ENCODE data around the gene VWF.

Gene VWF

DNA sequence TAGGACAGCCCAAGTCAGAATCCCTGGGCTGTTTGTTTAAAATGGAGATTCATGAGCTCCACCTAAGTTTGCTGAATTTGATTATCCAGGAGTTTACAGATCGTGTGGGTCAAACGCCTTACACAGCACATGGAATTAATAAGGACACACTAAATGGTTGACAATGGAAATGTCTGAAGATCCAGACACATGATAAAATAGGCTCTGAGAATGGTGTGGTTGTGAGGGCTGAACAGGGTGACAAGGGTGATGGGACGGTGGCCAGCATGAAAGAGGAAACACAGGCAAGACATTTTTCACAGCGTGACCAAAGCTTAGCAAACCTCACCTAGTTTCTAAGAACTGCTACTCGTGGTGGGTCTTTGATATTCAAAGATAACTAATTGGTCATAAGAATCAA, 12.5 kb downstream of the VWF start:
- Histone ChIP-seq H3K4me1 (ENCODE audit: low read length) (no peaks in the 10 kb centered on the region), H4K20me1 (ENCODE audit: insufficient read depth, low read length) (no peaks in the 10 kb centered on the region), H3K9me2 (replicated peaks; ENCODE audit: insufficient read depth, low read length) (no peaks in the 10 kb centered on the region), H3K36me3 (replicated peaks; ENCODE audit: insufficient read depth, low read length) (no peaks in the 10 kb centered on the region), H3F3A (ENCODE audit: insufficient read depth, low read length) (no peaks in the 10 kb centered on the region), H3K79me2 (ENCODE audit: low read length) (no peaks in the 10 kb centered on the region), H3K4me3 (ENCODE audit: low read length) (no peak overlapping the region), H3K27ac (ENCODE audit: low read length) (no peak overlapping the region), H2AFZ (ENCODE audit: low read length) (no peak overlapping the region), H3K4me2 (ENCODE audit: low read depth, low read length) (no peak overlapping the region), H3K27me3 (replicated peaks; ENCODE audit: insufficient read depth, low read length) (peaks cover 4% of the 10 kb centered on the region; the same call in 1 of the 2 replicates), H3K9me3 (replicated peaks; ENCODE audit: insufficient read depth, low read length) (no peaks in the 10 kb centered on the region), H3K9ac (ENCODE audit: low read length) (no peak overlapping the region)
- DNase-seq = no peak
- TF ChIP-seq, protein P1, sequence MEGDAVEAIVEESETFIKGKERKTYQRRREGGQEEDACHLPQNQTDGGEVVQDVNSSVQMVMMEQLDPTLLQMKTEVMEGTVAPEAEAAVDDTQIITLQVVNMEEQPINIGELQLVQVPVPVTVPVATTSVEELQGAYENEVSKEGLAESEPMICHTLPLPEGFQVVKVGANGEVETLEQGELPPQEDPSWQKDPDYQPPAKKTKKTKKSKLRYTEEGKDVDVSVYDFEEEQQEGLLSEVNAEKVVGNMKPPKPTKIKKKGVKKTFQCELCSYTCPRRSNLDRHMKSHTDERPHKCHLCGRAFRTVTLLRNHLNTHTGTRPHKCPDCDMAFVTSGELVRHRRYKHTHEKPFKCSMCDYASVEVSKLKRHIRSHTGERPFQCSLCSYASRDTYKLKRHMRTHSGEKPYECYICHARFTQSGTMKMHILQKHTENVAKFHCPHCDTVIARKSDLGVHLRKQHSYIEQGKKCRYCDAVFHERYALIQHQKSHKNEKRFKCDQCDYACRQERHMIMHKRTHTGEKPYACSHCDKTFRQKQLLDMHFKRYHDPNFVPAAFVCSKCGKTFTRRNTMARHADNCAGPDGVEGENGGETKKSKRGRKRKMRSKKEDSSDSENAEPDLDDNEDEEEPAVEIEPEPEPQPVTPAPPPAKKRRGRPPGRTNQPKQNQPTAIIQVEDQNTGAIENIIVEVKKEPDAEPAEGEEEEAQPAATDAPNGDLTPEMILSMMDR (IDR thresholded peaks at IDR 0.05; ENCODE audit: low read length) = no peak

DNA sequence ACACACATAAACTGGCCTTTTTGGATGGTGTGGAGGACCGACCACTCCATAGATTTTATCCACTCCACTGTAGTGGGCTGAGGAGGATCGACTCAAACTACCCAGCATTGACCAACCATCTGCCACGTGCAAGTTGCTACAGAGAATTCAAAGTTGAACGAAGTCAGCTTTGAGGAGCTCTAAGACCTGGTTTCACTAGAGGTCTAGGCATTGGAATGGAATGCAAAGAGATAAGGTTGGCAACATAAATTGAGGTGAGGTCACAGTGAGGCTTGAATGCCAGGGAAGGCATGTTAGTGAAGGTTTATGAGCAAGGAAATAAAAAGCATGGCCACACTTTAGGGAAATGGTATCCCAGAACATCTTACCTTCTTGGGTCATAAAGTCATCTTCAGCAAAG, 14.5 kb downstream of the VWF start:
- no peak overlapping the region for H3K4me2 ChIP-seq (ENCODE audit: low read depth, low read length)
- H3K4me3 ChIP-seq (ENCODE audit: low read length) = no peak overlapping the region
- no peaks in the 10 kb centered on the region for H3K4me1 ChIP-seq (ENCODE audit: low read length)
- H3K36me3 ChIP-seq (replicated peaks; ENCODE audit: insufficient read depth, low read length) = no peaks in the 10 kb centered on the region
- no peaks in the 10 kb centered on the region for H3K79me2 ChIP-seq (ENCODE audit: low read length)
- H3K27ac ChIP-seq (ENCODE audit: low read length) = no peak overlapping the region
- no peak overlapping the region for H2AFZ ChIP-seq (ENCODE audit: low read length)
- peaks cover 4% of the 10 kb centered on the region; the same call in 1 of the 2 replicates for H3K27me3 ChIP-seq (replicated peaks; ENCODE audit: insufficient read depth, low read length)
- DNase-seq = no peak
- H4K20me1 ChIP-seq (ENCODE audit: insufficient read depth, low read length) = no peaks in the 10 kb centered on the region
- H3K9me2 ChIP-seq (replicated peaks; ENCODE audit: insufficient read depth, low read length) = no peaks in the 10 kb centered on the region
- no peaks in the 10 kb centered on the region for H3F3A ChIP-seq (ENCODE audit: insufficient read depth, low read length)
- no peak overlapping the region for H3K9ac ChIP-seq (ENCODE audit: low read length)
- no peaks in the 10 kb centered on the region for H3K9me3 ChIP-seq (replicated peaks; ENCODE audit: insufficient read depth, low read length)
- TF ChIP-seq EZH2 (optimal IDR thresholded peaks at IDR 0.05; ENCODE audit: low read depth, low read length) = no peak
- TF ChIP-seq, protein P1 (IDR thresholded peaks at IDR 0.05; ENCODE audit: low read length) = no peak
- no peak for TF ChIP-seq EZH2phosphoT487 (IDR thresholded peaks at IDR 0.05; ENCODE audit: low read length)

DNA sequence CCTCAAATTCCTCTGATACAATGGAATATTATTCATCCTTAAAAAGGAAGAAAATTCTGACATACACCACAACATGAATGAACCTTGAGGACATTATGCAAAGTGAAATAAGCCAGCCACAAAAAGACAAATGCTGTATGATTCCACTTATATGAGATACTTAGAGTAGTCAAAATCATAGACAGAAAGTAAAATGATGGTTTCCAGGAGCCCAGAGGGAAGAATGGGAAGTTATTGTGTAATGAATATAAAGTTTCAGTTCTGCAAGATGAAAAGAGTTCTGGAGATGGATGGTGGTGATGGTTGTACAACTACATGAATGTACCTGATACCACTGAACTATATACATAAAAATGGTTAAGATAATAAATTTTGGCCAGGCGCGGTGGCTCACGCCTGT, 18.3 kb downstream of the VWF start:
- H3K4me3 ChIP-seq (ENCODE audit: low read length) = no peak overlapping the region
- H3K9me3 ChIP-seq (replicated peaks; ENCODE audit: insufficient read depth, low read length) = no peaks in the 10 kb centered on the region
- peaks cover 7% of the 10 kb centered on the region for H3K4me1 ChIP-seq (ENCODE audit: low read length)
- no peak overlapping the region for H3K9ac ChIP-seq (ENCODE audit: low read length)
- H3K27me3 ChIP-seq (replicated peaks; ENCODE audit: insufficient read depth, low read length) = peaks cover 4% of the 10 kb centered on the region; the same call in 1 of the 2 replicates
- no peak for TF ChIP-seq EZH2phosphoT487 (IDR thresholded peaks at IDR 0.05; ENCODE audit: low read length)
- TF ChIP-seq, protein P1 (IDR thresholded peaks at IDR 0.05; ENCODE audit: low read length) = no peak
- no peak for TF ChIP-seq EZH2 (optimal IDR thresholded peaks at IDR 0.05; ENCODE audit: low read depth, low read length)
- no peak overlapping the region for H3K27ac ChIP-seq (ENCODE audit: low read length)
- H2AFZ ChIP-seq (ENCODE audit: low read length) = no peak overlapping the region
- no peak overlapping the region for H3K4me2 ChIP-seq (ENCODE audit: low read depth, low read length)
- H3K79me2 ChIP-seq (ENCODE audit: low read length) = no peaks in the 10 kb centered on the region
- H3K9me2 ChIP-seq (replicated peaks; ENCODE audit: insufficient read depth, low read length) = no peaks in the 10 kb centered on the region
- no peaks in the 10 kb centered on the region for H3K36me3 ChIP-seq (replicated peaks; ENCODE audit: insufficient read depth, low read length)
- no peak for DNase-seq
- H3F3A ChIP-seq (ENCODE audit: insufficient read depth, low read length) = no peaks in the 10 kb centered on the region
- no peaks in the 10 kb centered on the region for H4K20me1 ChIP-seq (ENCODE audit: insufficient read depth, low read length)

All from MM.1S (cell line).